Transverse colon (tissue), 4 donors: ENCODE results near the gene FOXK2.

Source experiments
- CTCF ChIP-seq, 5 experiments: fragments of 200-600 bp in 3 of 5; fragments of 450-650 bp in 2 of 5; sonication (generic) in 3 of 5; IDR thresholded peaks; 1 replicate in 2 of 5; 2 replicates in 3 of 5; pipeline ENCODE4 v1.5.1; 2016 to 2017; ENCODE audit warnings: antibody characterized with exemption in 5 of 5, inconsistent platforms in 3 of 5, mild to moderate bottlenecking in 2 of 5, moderate library complexity in 1 of 5
- EP300 ChIP-seq: sonication (generic); formaldehyde crosslinking; IDR thresholded peaks from one replicate; pipeline ENCODE4 v1.6.1; 2017; ENCODE audit warnings: antibody characterized with exemption, low read depth
- POLR2AphosphoS5 ChIP-seq, 3 donors: sonication (generic); formaldehyde crosslinking; IDR thresholded peaks; one replicate each; pipeline ENCODE4 v1.6.1; 2016; ENCODE audit warnings: antibody characterized with exemption in 3 of 3

GRCh38 chr17:82491533-82491932 is 28.0 kb upstream of the FOXK2 start:
- TF ChIP-seq CTCF (IDR thresholded peaks at IDR 0.05) (no peak), POLR2AphosphoS5 (IDR thresholded peaks at IDR 0.05) (no peak), EP300 (no peak)
